Erythroblast (primary cell): ENCODE data around the gene DCAF4.

Experiments used
- GATA1 ChIP-seq: IDR thresholded peaks from 2 replicates; pipeline ENCODE4 v1.6.1; 2011; ENCODE audit warnings: low read depth, mild to moderate bottlenecking, control low read depth, low read length, moderate library complexity
- POLR2A ChIP-seq: IDR thresholded peaks from 2 replicates; pipeline ENCODE4 v1.6.1; 2011; ENCODE audit warnings: mild to moderate bottlenecking, low read length

DNA sequence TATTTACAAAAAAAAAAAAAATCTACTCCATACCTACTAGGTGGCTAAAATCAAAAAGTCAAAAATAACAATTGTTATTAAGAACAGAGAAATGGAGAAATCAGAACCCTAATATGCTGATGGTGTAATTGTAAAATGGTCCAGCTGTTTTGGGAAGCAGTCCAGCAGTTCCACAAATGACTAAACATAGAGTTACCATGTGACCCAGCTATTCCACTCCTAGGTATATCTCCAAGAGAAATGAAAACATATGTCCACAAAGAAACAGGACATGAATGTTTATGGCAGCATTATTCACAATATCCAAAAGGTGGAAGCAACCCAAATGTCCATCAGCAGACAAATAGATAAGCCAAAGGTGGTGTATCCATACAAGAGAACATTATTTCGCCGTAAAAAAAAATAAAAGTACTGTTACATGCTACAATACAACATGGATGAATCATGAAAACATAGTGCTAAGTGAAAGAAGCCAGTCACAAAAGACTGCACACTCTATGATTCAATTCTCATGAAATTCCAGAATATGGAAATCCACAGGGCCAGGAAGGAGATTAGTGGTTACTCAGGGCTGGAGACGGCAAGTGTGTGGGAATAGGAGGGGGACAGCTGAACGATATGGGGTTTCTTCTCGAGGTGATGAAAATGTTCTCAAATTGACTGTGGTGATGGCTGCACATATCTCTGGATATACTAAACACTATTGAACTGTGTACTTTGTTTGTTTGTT lies 23.3 kb upstream of the DCAF4 start:
- TF ChIP-seq POLR2A, result no peak
- no peak for TF ChIP-seq GATA1
